Measurements from ENCODE around the gene RASSF3.

RASSF3 gene

DNA sequence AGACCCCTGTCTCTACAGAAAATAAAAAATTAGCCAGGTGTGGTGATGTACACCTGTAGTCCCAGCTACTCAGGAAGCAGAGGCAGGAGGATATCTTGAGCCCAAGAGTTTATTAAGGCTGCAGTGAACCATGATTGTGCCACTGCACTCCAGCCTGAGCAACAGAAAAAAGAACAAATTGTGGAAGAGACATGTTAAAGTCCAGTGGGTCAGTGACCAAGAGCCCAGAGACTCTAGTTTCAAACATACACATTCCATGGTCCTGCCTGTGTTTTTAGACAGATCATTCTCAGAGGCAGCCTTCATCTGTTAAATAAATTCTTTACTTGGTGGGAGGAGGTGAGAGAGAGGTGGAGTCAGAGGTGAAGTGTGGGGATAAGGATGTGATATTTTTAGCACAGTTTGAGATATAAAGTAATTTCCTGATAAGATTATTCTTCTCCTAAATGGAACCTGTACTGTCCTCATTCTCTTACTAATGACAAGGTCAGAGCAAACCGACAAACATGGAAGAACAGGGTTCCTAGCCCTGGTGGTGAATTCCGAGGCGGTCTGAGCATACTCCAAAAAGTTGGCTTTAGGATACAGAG is 48.7 kb downstream of the RASSF3 start:
- TF ChIP-seq GABPA (IDR thresholded peaks at IDR 0.05; ENCODE audit: low read depth) (no peak), SPI1 (IDR thresholded peaks at IDR 0.05; ENCODE audit: borderline replicate concordance, low read depth) (no peak), POLR2AphosphoS5 (IDR thresholded peaks at IDR 0.05; ENCODE audit: low read depth) (no peak)
- TF ChIP-seq, protein P1, sequence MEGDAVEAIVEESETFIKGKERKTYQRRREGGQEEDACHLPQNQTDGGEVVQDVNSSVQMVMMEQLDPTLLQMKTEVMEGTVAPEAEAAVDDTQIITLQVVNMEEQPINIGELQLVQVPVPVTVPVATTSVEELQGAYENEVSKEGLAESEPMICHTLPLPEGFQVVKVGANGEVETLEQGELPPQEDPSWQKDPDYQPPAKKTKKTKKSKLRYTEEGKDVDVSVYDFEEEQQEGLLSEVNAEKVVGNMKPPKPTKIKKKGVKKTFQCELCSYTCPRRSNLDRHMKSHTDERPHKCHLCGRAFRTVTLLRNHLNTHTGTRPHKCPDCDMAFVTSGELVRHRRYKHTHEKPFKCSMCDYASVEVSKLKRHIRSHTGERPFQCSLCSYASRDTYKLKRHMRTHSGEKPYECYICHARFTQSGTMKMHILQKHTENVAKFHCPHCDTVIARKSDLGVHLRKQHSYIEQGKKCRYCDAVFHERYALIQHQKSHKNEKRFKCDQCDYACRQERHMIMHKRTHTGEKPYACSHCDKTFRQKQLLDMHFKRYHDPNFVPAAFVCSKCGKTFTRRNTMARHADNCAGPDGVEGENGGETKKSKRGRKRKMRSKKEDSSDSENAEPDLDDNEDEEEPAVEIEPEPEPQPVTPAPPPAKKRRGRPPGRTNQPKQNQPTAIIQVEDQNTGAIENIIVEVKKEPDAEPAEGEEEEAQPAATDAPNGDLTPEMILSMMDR (IDR thresholded peaks at IDR 0.05; ENCODE audit: insufficient read depth, low read length): no peak
- TF ChIP-seq, protein P2, sequence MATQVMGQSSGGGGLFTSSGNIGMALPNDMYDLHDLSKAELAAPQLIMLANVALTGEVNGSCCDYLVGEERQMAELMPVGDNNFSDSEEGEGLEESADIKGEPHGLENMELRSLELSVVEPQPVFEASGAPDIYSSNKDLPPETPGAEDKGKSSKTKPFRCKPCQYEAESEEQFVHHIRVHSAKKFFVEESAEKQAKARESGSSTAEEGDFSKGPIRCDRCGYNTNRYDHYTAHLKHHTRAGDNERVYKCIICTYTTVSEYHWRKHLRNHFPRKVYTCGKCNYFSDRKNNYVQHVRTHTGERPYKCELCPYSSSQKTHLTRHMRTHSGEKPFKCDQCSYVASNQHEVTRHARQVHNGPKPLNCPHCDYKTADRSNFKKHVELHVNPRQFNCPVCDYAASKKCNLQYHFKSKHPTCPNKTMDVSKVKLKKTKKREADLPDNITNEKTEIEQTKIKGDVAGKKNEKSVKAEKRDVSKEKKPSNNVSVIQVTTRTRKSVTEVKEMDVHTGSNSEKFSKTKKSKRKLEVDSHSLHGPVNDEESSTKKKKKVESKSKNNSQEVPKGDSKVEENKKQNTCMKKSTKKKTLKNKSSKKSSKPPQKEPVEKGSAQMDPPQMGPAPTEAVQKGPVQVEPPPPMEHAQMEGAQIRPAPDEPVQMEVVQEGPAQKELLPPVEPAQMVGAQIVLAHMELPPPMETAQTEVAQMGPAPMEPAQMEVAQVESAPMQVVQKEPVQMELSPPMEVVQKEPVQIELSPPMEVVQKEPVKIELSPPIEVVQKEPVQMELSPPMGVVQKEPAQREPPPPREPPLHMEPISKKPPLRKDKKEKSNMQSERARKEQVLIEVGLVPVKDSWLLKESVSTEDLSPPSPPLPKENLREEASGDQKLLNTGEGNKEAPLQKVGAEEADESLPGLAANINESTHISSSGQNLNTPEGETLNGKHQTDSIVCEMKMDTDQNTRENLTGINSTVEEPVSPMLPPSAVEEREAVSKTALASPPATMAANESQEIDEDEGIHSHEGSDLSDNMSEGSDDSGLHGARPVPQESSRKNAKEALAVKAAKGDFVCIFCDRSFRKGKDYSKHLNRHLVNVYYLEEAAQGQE (IDR thresholded peaks at IDR 0.05; ENCODE audit: insufficient replicate concordance, low read depth): no peak
- DNase-seq (ENCODE audit: low read depth in 1 of 2, low spot score in 1 of 2): no peak
- no peak overlapping the region for H3K27ac ChIP-seq (replicated peaks)

DNA sequence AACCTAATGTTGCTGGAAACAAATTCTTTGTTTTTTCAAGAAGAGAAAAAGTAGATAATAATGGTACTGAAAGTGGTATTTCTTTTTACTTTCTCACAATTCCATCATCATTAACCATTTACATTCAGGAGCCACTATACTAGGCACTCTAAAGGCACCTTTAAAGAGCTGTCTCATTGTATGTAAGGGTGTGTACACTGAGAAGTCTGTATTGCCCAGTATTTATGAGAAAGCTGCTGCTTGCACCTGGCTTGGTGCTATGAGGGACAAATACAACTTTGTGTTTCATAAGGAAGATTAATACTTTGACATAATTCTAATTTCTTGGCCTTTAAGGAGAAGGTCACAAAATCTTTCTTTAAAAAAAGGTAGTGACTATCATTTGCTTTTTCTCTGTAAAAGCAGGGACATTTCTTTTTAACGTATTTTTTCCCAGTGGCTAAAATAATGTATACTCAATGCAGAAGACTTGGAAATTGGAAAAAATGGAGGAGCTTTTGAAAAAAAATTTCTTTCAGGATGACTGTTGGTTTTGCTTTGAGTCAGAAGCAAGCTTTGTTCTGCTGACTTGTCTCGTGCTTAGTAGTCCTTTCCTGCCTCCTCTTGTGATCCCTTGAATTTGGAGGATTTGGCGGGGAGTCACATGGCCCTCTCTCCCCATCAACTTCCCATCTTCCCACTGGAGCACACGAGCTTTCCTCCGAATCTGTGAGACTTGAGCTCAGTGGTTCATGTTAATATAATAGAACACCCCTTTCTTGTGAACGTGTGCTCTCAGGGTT is 50.1 kb downstream of the RASSF3 start:
- Histone ChIP-seq H3K27ac (replicated peaks) (no peak overlapping the region), H3K27me3 (ENCODE audit: insufficient read depth, poor library complexity, severe bottlenecking) (no peaks in the 10 kb centered on the region), H3K4me3 (replicated peaks; ENCODE audit: insufficient read depth, low read length) (no peak overlapping the region)
- no peak for DNase-seq (ENCODE audit: low read depth in 1 of 2, low spot score in 1 of 2)
- TF ChIP-seq GABPA (IDR thresholded peaks at IDR 0.05; ENCODE audit: low read depth): no peak
- TF ChIP-seq POLR2AphosphoS5 (IDR thresholded peaks at IDR 0.05; ENCODE audit: low read depth): no peak
- TF ChIP-seq SPI1 (IDR thresholded peaks at IDR 0.05; ENCODE audit: borderline replicate concordance, low read depth): no peak
- TF ChIP-seq, protein P2 (IDR thresholded peaks at IDR 0.05; ENCODE audit: insufficient replicate concordance, low read depth): no peak
- TF ChIP-seq, protein P1 (IDR thresholded peaks at IDR 0.05; ENCODE audit: insufficient read depth, low read length): no peak

More for the DNA sequence above, 48.7 kb downstream of the RASSF3 start:
- H3K27me3 ChIP-seq (ENCODE audit: insufficient read depth, poor library complexity, severe bottlenecking): no peaks in the 10 kb centered on the region
- H3K4me3 ChIP-seq (replicated peaks; ENCODE audit: insufficient read depth, low read length): no peak overlapping the region

DNA sequence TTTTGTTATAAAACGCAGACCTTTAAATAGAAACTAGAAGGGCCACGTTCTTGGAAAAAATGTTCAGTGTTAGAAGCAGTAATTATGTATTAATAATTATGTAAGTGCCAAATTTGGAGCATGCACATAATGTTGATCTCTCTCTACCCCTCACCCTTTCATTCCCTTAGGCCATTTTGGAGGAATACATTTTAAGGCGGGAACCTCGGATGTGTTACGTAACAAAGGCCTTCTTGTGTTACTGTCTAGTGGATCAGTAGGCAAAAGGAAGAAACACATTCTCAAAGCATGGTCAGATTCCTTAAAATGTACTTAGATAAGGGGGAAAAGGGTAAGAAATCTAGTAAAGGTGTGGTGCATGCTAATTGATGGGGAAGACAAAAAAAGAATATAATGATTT is 52.7 kb downstream of the RASSF3 start:
- TF ChIP-seq, protein P1 (IDR thresholded peaks at IDR 0.05; ENCODE audit: insufficient read depth, low read length): no peak
- no peak for TF ChIP-seq GABPA (IDR thresholded peaks at IDR 0.05; ENCODE audit: low read depth)
- no peak for TF ChIP-seq SPI1 (IDR thresholded peaks at IDR 0.05; ENCODE audit: borderline replicate concordance, low read depth)
- Histone ChIP-seq H3K27me3 (ENCODE audit: insufficient read depth, poor library complexity, severe bottlenecking) (no peaks in the 10 kb centered on the region), H3K4me3 (replicated peaks; ENCODE audit: insufficient read depth, low read length) (no peak overlapping the region), H3K27ac (replicated peaks) (no peak overlapping the region)
- no peak for DNase-seq (ENCODE audit: low read depth in 1 of 2, low spot score in 1 of 2)

All from HL-60 (cell line).